IMR-90 (cell line): Measurements from ENCODE around the gene PIKFYVE. TPM values are rescaled to one million over a fixed set of nuclear protein-coding genes. Genes with fewer than 3 reads are reported as not detected.

Source experiments
- ATAC-seq: fragments of 200-7000 bp; cut with Tn5 transposase; 2 replicates; pipeline ENCODE4 v1.9.1; 2020; ENCODE audit warnings: low read depth, mild to moderate bottlenecking, moderate library complexity
- BruUV-seq: library from RNA; stranded (reverse); fragments of 400-500 nt; replicated peaks from 2 replicates; lab custom pipeline; 2021; lab: Mats Ljungman, UMichigan
- CTCF ChIA-PET: fragments of 300-600 bp; formaldehyde crosslinking; extraction: SDS; loops from one replicate; lab custom pipeline; 2021; ENCODE audit warnings: antibody characterized with exemption; lab: Yijun Ruan, JAX
- POLR2A ChIA-PET: fragments of 300-600 bp; sonication (Branson Sonifier 250); formaldehyde crosslinking; loops from one replicate; lab custom pipeline; 2022; ENCODE audit warnings: antibody characterized with exemption; ENCODE audit not compliant: unreplicated experiment; lab: Charles Lee
- DNase-seq: peaks from one replicate; pipeline ENCODE4 v3.0.0; 2013
- H2AFZ ChIP-seq: replicated peaks from 2 replicates; pipeline ENCODE3; 2013; ENCODE audit warnings: low read length, mild to moderate bottlenecking; ENCODE audit not compliant: poor library complexity
- H2AK5ac ChIP-seq: 2 replicates; pipeline ENCODE4 v1.6.1; 2013; ENCODE audit warnings: low read depth, low read length, inconsistent platforms
- H2AK9ac ChIP-seq: replicated peaks from 2 replicates; pipeline ENCODE3; 2013; ENCODE audit warnings: mild to moderate bottlenecking, low read depth, low read length, moderate library complexity; ENCODE audit not compliant: poor library complexity
- H2BK120ac ChIP-seq: 2 replicates; pipeline ENCODE4 v1.6.1; 2013; ENCODE audit warnings: low read depth, low read length, inconsistent platforms
- H2BK15ac ChIP-seq: 3 replicates; pipeline ENCODE4 v1.6.1; 2013; ENCODE audit warnings: low read depth, low read length, inconsistent platforms
- H2BK20ac ChIP-seq: 2 replicates; pipeline ENCODE4 v1.6.1; 2013; ENCODE audit warnings: low read depth, mild to moderate bottlenecking, inconsistent platforms, low read length, moderate library complexity
- H2BK5ac ChIP-seq: 2 replicates; pipeline ENCODE4 v1.6.1; 2013; ENCODE audit warnings: mild to moderate bottlenecking, low read depth, low read length, inconsistent platforms; ENCODE audit not compliant: poor library complexity, severe bottlenecking
- H3K14ac ChIP-seq: replicated peaks from 2 replicates; pipeline ENCODE4 v1.6.1; 2013; ENCODE audit warnings: low read depth, low read length, inconsistent platforms
- H3K18ac ChIP-seq: 2 replicates; pipeline ENCODE4 v1.6.1; 2013; ENCODE audit warnings: low read depth, low read length, control low read depth
- H3K23ac ChIP-seq: 2 replicates; pipeline ENCODE4 v1.6.1; 2013; ENCODE audit warnings: low read depth, low read length, inconsistent platforms
- H3K27ac ChIP-seq: 2 replicates; pipeline ENCODE4 v1.5.1; 2013; ENCODE audit warnings: mild to moderate bottlenecking, control low read depth, low read length; ENCODE audit not compliant: insufficient read depth
- H3K27me3 ChIP-seq: 2 replicates; pipeline ENCODE4 v1.6.1; 2013; ENCODE audit warnings: low read length; ENCODE audit not compliant: control insufficient read depth, insufficient read depth
- H3K36me3 ChIP-seq: 2 replicates; pipeline ENCODE4 v1.6.1; 2013; ENCODE audit warnings: low read length, mixed read lengths; ENCODE audit not compliant: control insufficient read depth, insufficient read depth
- H3K4ac ChIP-seq: 2 replicates; pipeline ENCODE4 v1.6.1; 2013; ENCODE audit warnings: low read depth, low read length, inconsistent platforms
- H3K4me1 ChIP-seq: 2 replicates; pipeline ENCODE4 v1.6.1; 2013; ENCODE audit warnings: low read length, mixed read lengths; ENCODE audit not compliant: control insufficient read depth, insufficient read depth
- H3K4me2 ChIP-seq: 2 replicates; pipeline ENCODE4 v1.6.1; 2013; ENCODE audit warnings: low read depth, mild to moderate bottlenecking, control low read depth, low read length, moderate library complexity
- H3K4me3 ChIP-seq: 2 replicates; pipeline ENCODE4 v1.5.1; 2013; ENCODE audit warnings: low read depth, mild to moderate bottlenecking, control low read depth, low read length, moderate library complexity; ENCODE audit not compliant: insufficient read depth
- H3K56ac ChIP-seq: 2 replicates; pipeline ENCODE4 v1.6.1; 2013; ENCODE audit warnings: low read length, inconsistent platforms; ENCODE audit not compliant: insufficient read depth; ENCODE audit errors: extremely low read depth
- H3K79me1 ChIP-seq, 2 experiments: 2 replicates each; pipeline ENCODE4 v1.6.1; 2013; ENCODE audit warnings: low read length in 2 of 2, inconsistent platforms in 1 of 2, low read depth in 1 of 2
- H3K9ac ChIP-seq: 2 replicates; pipeline ENCODE4 v1.6.1; 2013; ENCODE audit warnings: low read depth, low read length, control low read depth
- H3K9me1 ChIP-seq: 2 replicates; pipeline ENCODE4 v1.6.1; 2013; ENCODE audit warnings: low read length, inconsistent platforms; ENCODE audit not compliant: insufficient read depth
- H3K9me3 ChIP-seq: 2 replicates; pipeline ENCODE4 v1.6.1; 2013; ENCODE audit warnings: low read length; ENCODE audit not compliant: control insufficient read depth, insufficient read depth
- H4K20me1 ChIP-seq: 2 replicates; pipeline ENCODE4 v1.6.1; 2013; ENCODE audit warnings: low read length, inconsistent platforms; ENCODE audit not compliant: insufficient read depth
- H4K5ac ChIP-seq: 2 replicates; pipeline ENCODE4 v1.6.1; 2013; ENCODE audit warnings: mild to moderate bottlenecking, low read depth, low read length, control low read depth
- H4K8ac ChIP-seq, 2 experiments: 2 replicates each; pipeline ENCODE4 v1.6.1; 2013; ENCODE audit warnings: low read depth in 2 of 2, low read length in 2 of 2, control low read depth in 1 of 2, inconsistent platforms in 1 of 2
- H4K91ac ChIP-seq: 2 replicates; pipeline ENCODE4 v1.6.1; 2013; ENCODE audit warnings: low read depth, low read length, inconsistent platforms; ENCODE audit not compliant: insufficient read depth
- CHD1 ChIP-seq: IDR thresholded peaks from 2 replicates; pipeline ENCODE4 v1.6.1; 2012; ENCODE audit warnings: low read depth, low read length, improper control_type of control experiment
- MAFK ChIP-seq: IDR thresholded peaks from 2 replicates; pipeline ENCODE4 v1.6.1; 2012; ENCODE audit warnings: low read depth, low read length, improper control_type of control experiment
- NFE2L2 ChIP-seq: fragments of 150-350 bp; IDR thresholded peaks from 2 replicates; pipeline ENCODE4 v1.6.1; 2016; ENCODE audit warnings: low read depth, mild to moderate bottlenecking, low read length
- RAD21 ChIP-seq: IDR thresholded peaks from 2 replicates; pipeline ENCODE4 v1.6.1; 2012; ENCODE audit warnings: low read length, improper control_type of control experiment
- RCOR1 ChIP-seq: IDR thresholded peaks from 2 replicates; pipeline ENCODE4 v1.6.1; 2012; ENCODE audit warnings: mild to moderate bottlenecking, low read length, improper control_type of control experiment; ENCODE audit not compliant: insufficient replicate concordance
- USF2 ChIP-seq: fragments of 150-350 bp; IDR thresholded peaks from 2 replicates; pipeline ENCODE4 v1.6.1; 2017; ENCODE audit warnings: mild to moderate bottlenecking, antibody characterized with exemption, low read length, low read depth
- WGBS, 2 experiments: methylation state at CpG; one replicate each; pipeline versions ENCODE4 v1.1.5 to v1.1.7; 2013; ENCODE audit warnings: missing lambda C conversion rate in 2 of 2; ENCODE audit not compliant: insufficient read length in 1 of 2; ENCODE audit errors: extremely low coverage in 2 of 2; 5-methylcytosine and 5-hydroxymethylcytosine counted together
- dilution Hi-C: fragments of 300-500 bp; cut with HindIII; formaldehyde crosslinking; loops from one replicate; pipeline ENCODE4 v1.14.3; 2018; ENCODE audit warnings: low sequenced_read_pairs; ENCODE audit not compliant: unreplicated experiment
- in situ Hi-C: fragments of 300-500 bp; cut with MboI; formaldehyde crosslinking; loops from 3 replicates; pipeline ENCODE4 v1.14.3; 2019; ENCODE audit warnings: low sequenced_read_pairs, inconsistent platforms, mixed read lengths
- intact Hi-C: fragments of 100-400 bp; cut with micrococcal nuclease; formaldehyde crosslinking; loops from 2 replicates; pipeline ENCODE4 v1.10.0; 2022
- polyA plus RNA-seq, 3 experiments: library from polyadenylated mRNA; depleted of rRNA; stranded (reverse); fragments of >200 nt; gene quantifications; 2 replicates each; pipeline ENCODE4 v1.2.3, GENCODE V29; 2012; ENCODE audit warnings: low replicate concordance in 1 of 3
- total RNA-seq: library from RNA; depleted of rRNA; stranded (reverse); fragments of >200 nt; gene quantifications from 2 replicates; pipeline ENCODE4 v1.2.3, GENCODE V29; 2012

Gene PIKFYVE
- total and polyA plus RNA-seq, 2 of the 4 experiments (the other 2 are of a cell fraction), result 9.3 to 34.6 TPM

GRCh38 chr2:208399201-208399600, 133.1 kb downstream of the PIKFYVE start:
- no peak overlapping the region for H3K14ac ChIP-seq
- no peak overlapping the region for H2AK5ac ChIP-seq
- WGBS, 2 experiments, result no CpG with 5 or more reads among the region's 1 CpG
- no peak overlapping the region for H2BK5ac ChIP-seq
- H3K4me2 ChIP-seq, result no peak overlapping the region
- H3K27me3 ChIP-seq, result peaks cover 2% of the 10 kb centered on the region
- BruUV-seq, result no TSS peak
- intact Hi-C loops, result loop anchor here (5.0 kb wide), 1 partner anchor 1798 kb away; no protein-coding TSS in a partner anchor
- dilution Hi-C loops, result no loop called here
- no peak for ATAC-seq
- H3K9ac ChIP-seq, result no peak overlapping the region
- no peak overlapping the region for H3K18ac ChIP-seq
- H2AFZ ChIP-seq, result no peak overlapping the region
- H4K8ac ChIP-seq, result no peak overlapping the region
- ChIA-PET CTCF (interaction anchor here (0.6 kb wide), 1 partner anchor 1158 kb away, joined by 5 read pairs; no protein-coding TSS in a partner anchor), POLR2A (no interaction called here)
- no peak overlapping the region for H3K23ac ChIP-seq
- no peaks in the 10 kb centered on the region for H4K20me1 ChIP-seq
- H2AK9ac ChIP-seq, result no peak overlapping the region
- no peaks in the 10 kb centered on the region for H3K36me3 ChIP-seq
- H3K4me1 ChIP-seq, result no peaks in the 10 kb centered on the region
- H2BK20ac ChIP-seq, result no peak overlapping the region
- no peaks in the 10 kb centered on the region; the same call in 1 of the 2 replicates for H3K9me3 ChIP-seq
- no peak for DNase-seq
- H3K4me3 ChIP-seq, result no peak overlapping the region
- H4K91ac ChIP-seq, result no peak overlapping the region
- no peak for TF ChIP-seq RAD21
- TF ChIP-seq CHD1, result no peak
- TF ChIP-seq RCOR1, result no peak
- no peak for TF ChIP-seq MAFK
- TF ChIP-seq NFE2L2, result no peak
- TF ChIP-seq USF2, result no peak
- H3K56ac ChIP-seq, result no peak overlapping the region
- no peak overlapping the region for H3K27ac ChIP-seq
- no peak overlapping the region for H4K5ac ChIP-seq
- no peaks in the 10 kb centered on the region for H3K79me1 ChIP-seq
- H2BK15ac ChIP-seq, result no peak overlapping the region
- no peaks in the 10 kb centered on the region for H3K9me1 ChIP-seq
- H2BK120ac ChIP-seq, result no peak overlapping the region
- in situ Hi-C loops, result loop anchor here (25.0 kb wide), 2 partner anchors 1163 to 1563 kb away; no protein-coding TSS in a partner anchor
- H3K4ac ChIP-seq, result no peak overlapping the region
